ENCODE results near the gene OVCA2.

- TF ChIP-seq CTCF (IDR thresholded peaks at IDR 0.05) = no peak
- no peak for TF ChIP-seq POLR2A (IDR thresholded peaks at IDR 0.05)
- TF ChIP-seq POLR2AphosphoS5 (IDR thresholded peaks at IDR 0.05) = no peak
- TF ChIP-seq EP300 (IDR thresholded peaks at IDR 0.05; ENCODE audit: low read depth) = no peak
Measured at GRCh38 chr17:1994707-1995106, 47.1 kb upstream of the OVCA2 start.

Data from transverse colon (tissue), 4 donors.